Activated CD4-positive, alpha-beta T cell treated with anti-CD3 and anti-CD28 coated beads for 48 hours (primary cell): ENCODE data around the gene MCL1.

Experiments
- DNase-seq: peaks from one replicate; pipeline ENCODE4 v3.0.0-alpha.2; 2020

The MCL1 gene

DNA sequence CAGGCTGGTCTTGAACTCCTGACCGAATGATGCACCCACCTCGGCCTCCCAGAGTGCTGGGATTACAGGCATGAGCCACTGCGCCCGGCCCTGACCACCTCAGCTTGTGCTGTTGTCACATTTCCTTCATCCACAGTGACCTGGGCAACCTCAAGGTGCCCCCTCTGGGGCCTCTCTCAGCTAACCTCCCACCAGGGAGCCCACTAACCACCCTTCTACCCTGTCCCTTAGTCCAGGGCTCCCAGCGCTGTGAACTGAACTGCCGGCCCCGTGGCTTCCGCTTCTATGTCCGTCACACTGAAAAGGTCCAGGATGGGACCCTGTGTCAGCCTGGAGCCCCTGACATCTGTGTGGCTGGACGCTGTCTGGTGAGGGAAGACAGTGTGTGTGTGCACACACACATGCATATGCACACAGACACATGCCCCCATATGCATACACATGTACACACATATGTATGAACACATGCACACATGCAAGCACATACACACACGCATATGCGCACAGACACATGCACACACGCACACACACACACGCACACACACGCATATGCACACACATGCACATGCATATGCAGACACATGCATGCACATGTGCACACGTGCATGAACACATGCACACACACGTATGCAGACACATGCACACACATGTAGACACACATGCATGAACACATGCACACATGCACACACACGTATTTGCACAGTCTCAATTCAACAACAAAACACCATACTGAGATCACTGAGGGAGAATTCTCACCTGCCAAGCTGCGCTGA is 24.0 kb downstream of the MCL1 start:
- DNase-seq, result no peak

DNA sequence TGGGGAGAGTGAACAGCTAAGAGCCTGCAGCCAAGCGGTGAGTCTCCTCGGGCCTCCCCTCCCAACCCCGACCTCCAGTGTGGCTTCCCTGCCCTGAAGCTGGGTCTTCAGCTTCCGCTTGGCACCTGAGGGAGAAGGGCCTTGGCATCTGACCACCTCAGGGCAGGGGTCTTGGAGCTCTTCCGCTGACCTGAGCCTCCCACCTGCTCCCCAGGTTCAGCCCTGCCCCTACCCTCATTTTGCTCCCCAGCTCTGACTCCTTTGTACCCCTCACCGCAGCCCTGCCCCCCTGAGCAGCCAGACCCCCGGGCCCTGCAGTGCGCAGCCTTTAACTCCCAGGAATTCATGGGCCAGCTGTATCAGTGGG is 25.3 kb downstream of the MCL1 start:
- no peak for DNase-seq

DNA sequence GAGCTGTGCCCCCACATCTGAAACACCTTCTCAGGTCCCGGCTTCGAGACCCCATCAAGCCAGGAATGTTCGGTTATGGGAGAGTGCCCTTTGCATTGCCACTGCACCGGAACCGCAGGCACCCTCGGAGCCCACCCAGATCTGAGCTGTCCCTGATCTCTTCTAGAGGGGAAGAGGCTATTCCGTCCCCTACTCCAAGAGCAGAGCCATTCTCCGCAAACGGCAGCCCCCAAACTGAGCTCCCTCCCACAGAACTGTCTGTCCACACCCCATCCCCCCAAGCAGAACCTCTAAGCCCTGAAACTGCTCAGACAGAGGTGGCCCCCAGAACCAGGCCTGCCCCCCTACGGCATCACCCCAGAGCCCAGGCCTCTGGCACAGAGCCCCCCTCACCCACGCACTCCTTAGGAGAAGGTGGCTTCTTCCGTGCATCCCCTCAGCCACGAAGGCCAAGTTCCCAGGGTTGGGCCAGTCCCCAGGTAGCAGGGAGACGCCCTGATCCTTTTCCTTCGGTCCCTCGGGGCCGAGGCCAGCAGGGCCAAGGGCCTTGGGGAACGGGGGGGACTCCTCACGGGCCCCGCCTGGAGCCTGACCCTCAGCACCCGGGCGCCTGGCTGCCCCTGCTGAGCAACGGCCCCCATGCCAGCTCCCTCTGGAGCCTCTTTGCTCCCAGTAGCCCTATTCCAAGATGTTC is 25.9 kb downstream of the MCL1 start:
- no peak for DNase-seq

DNA sequence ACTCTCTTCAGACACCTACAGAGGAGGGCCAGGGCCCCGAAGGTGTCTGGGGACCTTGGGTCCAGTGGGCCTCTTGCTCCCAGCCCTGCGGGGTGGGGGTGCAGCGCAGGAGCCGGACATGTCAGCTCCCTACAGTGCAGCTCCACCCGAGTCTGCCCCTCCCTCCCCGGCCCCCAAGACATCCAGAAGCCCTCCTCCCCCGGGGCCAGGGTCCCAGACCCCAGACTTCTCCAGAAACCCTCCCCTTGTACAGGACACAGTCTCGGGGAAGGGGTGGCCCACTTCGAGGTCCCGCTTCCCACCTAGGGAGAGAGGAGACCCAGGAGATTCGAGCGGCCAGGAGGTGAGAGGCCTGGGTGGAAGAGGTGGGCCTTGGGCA is 26.5 kb downstream of the MCL1 start:
- no peak for DNase-seq

DNA sequence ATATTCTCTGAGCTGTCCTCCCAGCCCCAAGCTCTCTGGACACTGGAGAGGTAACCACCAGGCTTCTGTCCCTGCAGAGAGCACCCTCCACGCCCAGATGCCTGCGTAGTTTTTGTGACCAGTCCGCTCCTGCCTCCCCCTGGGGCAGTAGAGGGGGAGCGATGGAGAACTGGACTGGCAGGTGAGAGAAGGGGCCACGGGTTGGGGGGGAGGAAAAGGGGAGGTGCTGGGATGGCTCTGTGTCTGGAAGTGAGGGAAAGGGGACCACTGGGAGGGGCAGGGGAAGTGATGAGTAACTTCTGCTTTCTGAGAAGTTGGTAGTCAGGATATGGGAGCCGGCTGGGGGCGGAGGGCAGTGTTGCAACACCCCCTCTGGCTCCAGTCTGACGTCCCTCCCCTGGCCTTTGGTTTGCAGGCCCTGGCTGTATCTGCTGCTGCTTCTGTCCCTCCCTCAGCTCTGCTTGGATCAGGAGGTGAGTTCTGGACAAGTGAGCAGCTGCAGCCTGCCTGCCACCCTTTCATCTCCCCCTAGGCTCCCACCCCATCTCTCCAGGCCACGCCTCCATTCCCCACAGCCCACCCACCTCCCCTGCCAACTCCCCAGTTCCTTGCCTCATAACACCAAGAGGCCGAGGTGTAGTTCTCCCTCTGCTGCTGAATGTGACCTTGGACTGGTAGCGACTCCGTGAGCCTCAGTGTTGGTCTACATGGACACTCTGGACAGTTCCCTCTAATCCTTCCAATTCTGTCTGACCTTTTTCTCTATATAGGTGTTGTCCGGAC is 27.1 kb downstream of the MCL1 start:
- DNase-seq, result no peak

DNA sequence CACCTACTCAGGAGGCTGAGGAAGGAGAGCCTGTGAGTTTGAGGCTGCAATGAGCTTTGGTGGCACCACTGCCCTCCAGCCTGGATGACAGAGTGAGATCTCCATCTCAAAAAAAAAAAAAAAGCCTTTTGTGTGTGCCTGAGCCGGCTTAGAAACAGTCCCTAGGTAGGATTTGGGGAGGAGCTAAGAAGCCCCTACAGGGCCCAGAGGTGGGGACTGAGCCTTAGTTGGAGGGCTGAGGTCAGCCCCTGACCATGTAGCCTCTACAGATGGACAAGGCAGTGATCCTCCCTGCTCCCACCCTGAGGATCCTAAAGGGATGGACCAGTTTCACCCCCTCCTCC is 27.7 kb downstream of the MCL1 start:
- DNase-seq, result no peak

DNA sequence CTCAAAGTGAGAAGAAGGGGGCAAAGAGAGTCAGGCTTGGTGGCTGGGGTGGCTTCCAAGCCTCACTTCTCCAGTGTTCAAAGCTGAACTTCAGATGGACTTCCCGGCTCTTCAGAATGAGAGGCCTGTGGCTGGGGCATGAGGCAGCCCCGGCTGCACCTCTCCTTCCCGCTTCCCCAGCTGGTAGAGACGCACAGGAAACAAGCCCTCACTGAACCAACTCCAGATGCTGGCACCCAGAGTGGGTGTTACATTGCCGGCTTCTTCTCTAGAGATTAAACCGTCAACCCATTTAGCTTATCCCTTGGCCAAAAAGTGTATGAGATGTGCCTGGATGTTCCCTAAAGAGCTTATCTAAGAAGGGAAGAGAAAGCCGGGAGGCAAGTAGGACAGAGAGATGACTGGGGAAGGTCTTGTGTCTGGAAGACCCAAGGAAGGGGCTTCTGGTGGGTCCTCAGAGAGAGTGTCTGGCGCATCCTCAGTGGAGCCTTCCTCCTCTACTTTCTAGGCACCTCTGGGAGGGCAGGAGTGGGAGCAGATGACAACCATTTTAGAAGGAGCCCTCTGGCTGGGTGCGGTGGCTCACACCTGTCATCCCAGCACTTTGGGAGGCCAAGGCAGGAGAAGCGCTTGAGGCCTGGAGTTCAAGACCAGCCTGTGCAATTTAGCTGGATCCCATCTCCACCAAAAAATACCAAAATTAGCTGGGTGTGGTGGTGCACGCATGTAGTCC is 28.2 kb downstream of the MCL1 start:
- DNase-seq, result no peak

DNA sequence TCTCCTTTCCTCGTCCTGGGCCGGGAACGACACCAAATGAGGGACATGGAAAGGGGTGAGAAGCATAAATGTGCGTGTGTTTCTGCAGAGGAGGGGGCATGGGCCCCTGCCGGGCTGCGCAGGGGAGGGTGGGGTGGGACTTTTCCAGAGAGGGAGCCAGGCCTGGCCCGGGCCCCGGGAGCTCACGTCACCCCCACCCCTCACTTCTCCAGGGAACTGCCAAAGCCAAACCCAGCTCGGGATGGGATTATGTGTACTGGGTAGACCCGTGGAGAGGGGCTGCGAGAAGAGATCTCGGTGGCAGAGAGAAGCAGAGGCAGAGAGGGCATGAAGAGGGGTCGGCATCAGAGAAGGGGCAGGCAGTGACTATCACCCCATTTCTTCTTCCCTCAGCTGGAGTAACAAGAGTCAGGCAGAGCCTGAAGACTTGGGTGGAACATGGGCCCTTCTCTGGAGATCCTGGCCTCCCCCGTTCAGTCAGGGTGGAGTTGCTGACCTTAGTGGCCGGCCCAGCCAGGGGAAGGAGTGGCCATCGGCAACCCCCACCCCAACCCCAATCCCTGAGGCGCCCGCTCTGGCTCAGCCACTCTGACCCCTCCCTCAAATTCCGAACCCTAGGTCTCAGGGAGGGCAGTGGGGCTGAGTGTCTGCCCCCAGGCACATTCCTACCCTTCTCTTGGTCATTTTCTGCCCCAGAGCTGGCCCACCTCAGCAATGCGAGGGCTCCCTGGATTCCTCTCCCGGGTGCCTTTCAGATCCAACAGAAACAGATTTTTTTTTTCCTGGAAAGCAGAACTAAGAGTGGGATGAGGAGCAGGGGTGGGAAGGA is 29.0 kb downstream of the MCL1 start:
- no peak for DNase-seq

DNA sequence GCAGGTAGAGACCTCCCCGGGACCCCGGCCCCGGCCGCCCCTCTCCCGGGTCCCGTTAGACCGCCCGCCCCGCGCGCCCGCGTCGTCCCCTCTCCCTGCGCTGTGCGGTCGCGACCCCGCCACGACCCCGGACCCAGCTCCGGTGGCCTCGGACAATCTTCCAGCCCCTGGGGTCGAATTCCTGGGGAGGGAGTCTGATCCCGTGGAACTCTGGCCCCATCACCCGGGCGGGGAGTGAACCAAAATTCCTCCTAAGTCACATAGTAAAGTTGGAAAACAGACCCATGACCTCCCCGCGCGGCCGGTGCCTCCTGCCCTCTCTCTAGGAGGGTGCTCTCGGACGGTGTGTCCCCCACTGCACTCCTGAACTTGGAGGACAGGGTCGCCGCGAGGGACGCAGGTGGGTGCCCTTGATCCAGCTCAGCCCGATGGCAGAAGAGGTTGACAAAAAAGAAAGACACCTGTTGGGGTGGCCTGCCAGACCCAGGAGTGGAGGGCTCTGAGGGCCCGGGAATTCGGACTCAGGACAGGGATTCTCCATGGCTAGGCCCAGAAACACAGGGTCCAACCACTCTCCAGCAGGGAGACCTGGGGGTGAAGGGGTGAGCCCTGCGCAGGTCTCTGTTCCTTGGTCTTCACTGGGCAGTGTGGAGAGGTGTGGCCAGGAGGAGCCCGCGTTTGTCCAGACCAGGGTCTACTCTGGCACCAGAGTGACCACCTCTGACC is 29.8 kb downstream of the MCL1 start:
- no peak for DNase-seq

DNA sequence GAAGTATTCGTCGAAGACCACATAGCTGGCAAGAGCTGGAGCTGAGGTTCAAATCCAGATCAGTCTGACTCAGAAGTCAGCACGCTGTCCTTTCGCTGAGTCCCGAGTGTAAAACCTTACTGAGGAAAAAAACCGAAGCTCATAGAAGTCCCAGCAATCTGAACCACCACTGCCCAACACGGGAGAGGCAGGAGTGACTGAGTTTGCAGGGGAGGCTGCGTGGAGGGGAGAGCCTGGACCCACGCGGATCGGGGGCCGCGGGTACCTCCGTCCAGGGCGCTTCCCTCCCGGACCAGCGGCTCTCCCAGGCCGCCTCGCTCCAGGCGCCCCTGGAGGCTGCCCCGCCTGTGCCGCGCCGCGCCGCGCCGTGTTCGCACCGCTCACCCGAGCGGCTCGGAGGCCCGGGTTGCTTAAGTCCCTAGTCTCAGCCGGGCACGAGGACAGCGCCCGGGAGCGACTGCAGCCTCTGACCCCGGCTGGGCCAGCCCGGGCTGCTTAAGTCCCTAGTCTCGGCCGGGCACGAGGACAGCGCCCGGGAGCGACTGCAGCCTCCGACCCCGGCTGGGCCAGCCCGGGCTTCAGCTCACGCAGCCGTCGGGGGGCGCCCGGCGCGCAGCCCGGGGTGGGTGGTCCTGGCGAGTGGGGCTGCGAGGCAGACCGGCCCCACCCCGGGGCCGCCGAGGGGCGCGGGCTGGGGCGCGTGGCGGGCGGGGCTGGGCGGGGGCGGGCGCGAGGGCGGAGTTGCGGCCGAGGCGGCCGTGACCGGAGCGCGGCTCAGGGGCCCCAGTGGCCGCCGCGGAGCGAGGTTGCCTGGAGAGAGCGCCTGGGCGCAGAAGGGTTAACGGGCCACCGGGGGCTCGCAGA is 30.5 kb downstream of the MCL1 start, which contains the start of gene ADAMTSL4:
TSS of gene ADAMTSL4 (plus strand) at position 777 of the 864 bp plus-strand sequence. CDS start 2,881 bp downstream, outside the sequence.
- DNase-seq, result peak; percentile 58

DNA sequence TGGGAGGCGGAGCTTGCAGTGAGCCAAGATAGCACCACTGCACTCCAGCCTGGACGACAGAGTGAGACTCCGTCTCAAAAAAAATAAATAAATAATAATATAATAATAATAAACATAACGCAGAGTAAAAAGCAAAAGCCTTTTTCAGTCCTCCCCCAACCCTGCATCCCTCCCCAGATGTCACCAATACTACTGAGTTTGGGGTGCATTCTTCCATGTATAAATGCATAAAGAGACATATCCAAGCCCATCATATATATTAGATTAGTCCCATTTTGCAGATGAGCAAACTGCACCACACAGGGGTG is 31.1 kb downstream of the MCL1 start:
- DNase-seq, result no peak

DNA sequence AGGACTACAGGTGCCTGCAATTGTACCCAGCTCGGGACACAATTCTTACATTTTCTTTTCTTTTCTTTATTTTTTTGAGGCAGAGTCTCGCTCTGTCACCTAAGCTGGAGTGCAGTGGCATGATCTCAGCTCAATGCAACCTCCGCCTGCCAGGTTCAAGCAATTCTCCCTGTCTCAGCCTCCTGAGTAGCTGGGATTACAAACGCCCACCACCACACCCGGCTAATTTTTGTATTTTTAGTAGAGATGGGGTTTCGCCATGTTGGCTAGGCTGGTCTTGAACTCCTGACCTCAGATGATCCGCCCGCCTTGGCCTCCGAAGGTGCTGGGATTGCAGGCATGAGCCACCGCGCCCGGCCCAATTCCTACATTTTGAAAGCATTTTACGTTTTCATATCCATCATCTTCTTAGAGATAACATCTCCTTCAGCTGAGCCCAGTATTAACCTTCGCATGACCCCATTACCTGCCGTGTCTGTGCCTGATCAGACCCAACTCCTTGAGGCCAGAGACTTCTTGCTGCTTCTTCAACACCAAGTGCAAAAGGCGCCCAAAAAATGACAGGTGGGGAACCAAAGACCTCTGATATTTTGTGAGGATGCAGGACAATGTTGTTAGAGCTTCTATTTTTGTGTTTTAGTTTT is 33.0 kb downstream of the MCL1 start:
- no peak for DNase-seq

DNA sequence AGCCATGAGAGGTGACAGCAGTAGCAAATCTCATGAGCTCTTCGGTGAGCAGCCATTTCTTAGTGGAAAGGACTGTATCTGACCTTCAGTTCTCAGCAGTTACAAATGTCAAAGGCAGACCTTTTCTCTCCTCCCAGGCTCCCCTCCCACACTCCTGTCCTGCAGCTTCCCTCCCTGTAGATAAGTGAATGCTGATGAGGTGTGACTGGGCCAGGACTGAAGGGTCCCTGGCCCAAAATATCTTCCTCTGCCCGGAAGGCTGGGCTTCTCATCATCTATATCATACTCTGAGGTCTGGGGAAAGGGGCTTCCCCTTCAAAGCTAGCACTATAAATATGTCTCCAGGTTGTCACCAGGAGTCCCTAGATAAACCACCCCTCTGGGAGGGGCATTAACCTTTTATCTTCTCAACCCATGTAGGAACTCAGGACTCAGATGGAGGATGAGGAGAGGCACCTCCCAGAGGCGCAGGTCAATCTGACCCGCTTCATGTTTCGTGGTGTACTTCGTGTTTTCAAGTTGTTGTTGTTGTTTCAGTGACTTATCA is 33.9 kb downstream of the MCL1 start:
- no peak for DNase-seq

DNA sequence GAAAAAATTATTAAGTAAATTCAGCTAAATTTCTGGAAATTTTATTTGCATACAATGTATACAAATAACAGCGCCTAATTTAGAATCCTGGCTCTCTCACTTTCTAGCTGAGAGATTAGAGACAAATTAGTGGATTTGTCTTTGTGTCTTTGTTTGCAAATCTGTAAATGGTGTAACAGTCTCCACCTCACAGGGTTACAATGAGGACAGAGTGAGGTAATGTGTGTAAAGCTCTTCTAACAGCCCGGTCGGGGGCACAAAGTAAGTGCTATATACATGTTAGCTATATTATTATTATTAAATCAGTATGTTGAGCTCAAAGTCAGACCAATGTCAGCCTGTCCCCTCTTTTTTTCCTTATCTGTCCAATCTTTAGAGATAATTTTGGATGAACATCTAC is 35.2 kb downstream of the MCL1 start:
- no peak for DNase-seq

DNA sequence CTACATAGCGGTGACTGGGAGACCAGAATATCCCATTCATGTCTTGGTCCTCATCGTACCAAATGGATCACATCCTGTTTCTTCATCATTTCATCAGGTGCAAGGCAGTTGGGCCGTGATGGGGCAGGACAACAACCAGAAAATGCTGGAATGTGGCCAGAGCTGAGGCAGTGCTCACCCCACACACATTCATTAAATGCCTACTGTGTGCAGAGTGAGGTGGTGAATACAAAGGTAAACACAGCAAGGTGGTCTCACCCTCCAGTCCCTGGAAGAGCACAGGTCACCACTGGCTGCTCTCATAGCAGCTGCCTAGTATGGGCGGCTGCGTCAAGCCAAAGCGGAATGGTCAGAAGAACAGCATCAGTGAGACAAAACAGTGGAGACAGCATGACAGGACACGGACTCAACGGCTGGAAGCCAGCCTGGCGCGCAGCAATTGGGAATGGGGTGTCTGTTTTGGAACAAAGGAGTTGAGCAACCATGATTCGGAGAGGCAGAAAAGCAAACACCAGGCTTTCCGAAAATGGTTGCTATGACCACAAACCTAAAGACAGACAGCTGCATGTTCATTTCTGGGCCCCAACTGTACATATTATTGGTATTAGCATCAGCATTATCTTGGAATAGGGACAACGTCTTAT is 35.8 kb downstream of the MCL1 start:
- no peak for DNase-seq

DNA sequence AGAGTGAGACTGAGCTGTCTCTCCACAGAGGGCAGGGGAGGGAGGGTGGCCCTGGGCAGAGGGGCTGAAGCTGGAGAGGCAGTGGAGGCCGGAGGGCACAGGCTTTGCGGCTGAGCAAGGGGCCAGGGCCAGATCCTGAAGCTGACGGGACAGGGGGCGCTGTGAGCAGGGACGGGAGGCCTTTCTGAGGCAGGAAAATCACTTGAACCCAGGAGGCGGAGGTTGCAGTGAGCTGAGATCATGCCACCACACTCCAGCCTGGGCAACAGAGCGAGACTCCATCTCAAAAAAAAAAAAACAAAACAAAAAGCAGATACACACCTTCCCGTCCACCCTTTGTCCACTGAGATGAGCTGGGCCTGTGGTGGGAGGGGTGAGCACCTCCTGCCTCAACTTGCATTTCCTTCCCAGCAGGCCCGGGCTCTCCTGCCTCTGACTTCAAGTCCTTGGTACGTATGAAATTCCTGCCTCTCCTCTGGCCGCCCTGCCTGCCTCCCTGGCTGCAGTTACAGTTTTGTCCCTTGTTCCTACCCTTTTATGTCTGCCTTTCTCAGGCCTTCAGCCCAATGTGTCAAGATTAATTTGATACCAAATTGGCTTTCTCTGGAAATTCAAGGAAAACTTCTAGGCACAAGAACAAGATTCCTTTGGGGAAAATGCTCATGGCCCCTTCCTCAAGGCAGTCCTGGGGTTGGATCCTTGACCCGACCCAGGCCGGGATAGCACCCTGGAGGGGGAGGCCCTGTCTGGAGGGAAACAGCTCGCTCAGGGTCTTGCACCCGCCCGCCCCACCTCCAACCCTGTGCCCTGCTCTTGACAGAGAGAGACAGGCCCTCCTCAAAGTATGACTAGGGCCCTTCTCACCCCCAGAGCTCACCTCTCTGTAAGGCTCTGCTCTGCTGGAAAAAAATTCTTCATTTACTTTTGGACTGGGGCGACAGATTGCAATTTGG is 41.4 kb downstream of the MCL1 start:
- DNase-seq, result no peak

DNA sequence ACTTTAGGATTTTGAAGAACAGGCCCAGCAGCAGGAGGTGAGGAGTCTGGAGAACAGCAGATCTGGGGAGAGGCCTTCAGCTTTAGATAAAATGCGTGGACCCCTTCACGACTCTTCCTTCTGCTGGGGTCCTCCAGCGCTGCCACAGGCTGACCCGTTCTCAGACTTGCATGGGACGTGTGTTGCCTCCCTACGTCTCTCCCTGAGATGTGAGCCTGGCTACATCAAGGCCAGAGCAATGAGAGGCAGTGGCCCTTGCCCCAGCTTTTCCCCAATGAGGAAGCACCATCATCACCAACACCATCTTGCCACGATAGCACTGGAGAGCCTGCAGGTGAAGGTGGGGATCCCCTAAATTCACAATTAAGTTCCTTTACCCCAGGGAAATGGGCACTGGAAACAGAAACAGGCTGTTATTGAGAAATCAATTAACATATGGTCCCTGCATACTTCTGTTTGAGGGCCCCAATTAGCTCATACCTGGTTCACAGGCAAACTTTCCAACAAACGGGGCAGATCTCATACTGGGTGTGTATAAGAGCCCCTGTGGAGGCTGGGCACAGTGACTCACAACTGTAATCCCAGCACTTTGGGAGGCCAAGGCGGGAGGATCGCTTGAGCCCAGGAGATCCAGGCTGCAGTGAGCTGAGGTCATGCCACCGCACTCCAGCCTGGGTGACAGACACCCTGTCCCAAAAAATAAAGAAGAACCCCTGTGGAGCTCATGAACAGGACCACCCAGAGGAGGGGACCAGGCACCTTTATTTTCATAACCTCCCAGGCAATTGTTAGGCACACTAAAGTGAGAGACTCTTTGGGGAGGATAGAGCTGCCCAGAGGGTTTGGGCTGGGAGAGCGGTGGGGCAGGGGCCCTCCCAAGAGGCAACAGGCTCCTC is 42.3 kb downstream of the MCL1 start:
- DNase-seq, result no peak
